SK-N-SH treated with all-trans-retinoic acid at 6 μM for 48 hours (cell line): ENCODE measurements around the gene SORCS2.

Experiments
- ATAC-seq: fragments of 200-7000 bp; cut with Tn5 transposase; 3 replicates; pipeline ENCODE4 v1.9.1; 2020; ENCODE audit warnings: mild to moderate bottlenecking, moderate library complexity
- CREB5 ChIP-seq: fragments of 250-450 bp; sonication (Bioruptor Pico); IDR thresholded peaks from 2 replicates; pipeline ENCODE4 v1.5.1; 2020; ENCODE audit warnings: low read depth, mild to moderate bottlenecking, moderate library complexity
- CSDC2 ChIP-seq: fragments of 250-450 bp; sonication (Bioruptor Pico); IDR thresholded peaks from 2 replicates; pipeline ENCODE4 v1.5.0; 2020; ENCODE audit warnings: mild to moderate bottlenecking, moderate library complexity
- CSRNP3 ChIP-seq: fragments of 250-450 bp; sonication (Bioruptor Pico); IDR thresholded peaks from 2 replicates; pipeline ENCODE4 v1.5.1; 2021; ENCODE audit warnings: mild to moderate bottlenecking, moderate library complexity
- GLIS3 ChIP-seq: fragments of 250-450 bp; sonication (Bioruptor Pico); IDR thresholded peaks from 2 replicates; pipeline ENCODE4 v1.5.0; 2020; ENCODE audit warnings: mild to moderate bottlenecking, moderate library complexity
- OSR1 ChIP-seq: fragments of 250-450 bp; sonication (Bioruptor Pico); IDR thresholded peaks from 2 replicates; pipeline ENCODE4 v1.8.0; 2022; ENCODE audit warnings: moderate library complexity, mild to moderate bottlenecking, inconsistent platforms
- PATZ1 ChIP-seq: fragments of 250-450 bp; sonication (Bioruptor Pico); IDR thresholded peaks from 2 replicates; pipeline ENCODE4 v1.8.0; 2020; ENCODE audit warnings: mild to moderate bottlenecking, moderate library complexity, borderline replicate concordance
- POU6F1 ChIP-seq: fragments of 250-450 bp; sonication (Bioruptor Pico); IDR thresholded peaks from 2 replicates; pipeline ENCODE4 v1.8.0; 2021; ENCODE audit warnings: low read depth, mild to moderate bottlenecking, moderate library complexity, borderline replicate concordance
- PPARA ChIP-seq: fragments of 250-450 bp; sonication (Bioruptor Pico); IDR thresholded peaks from 2 replicates; pipeline ENCODE4 v1.5.0; 2020; ENCODE audit warnings: mild to moderate bottlenecking, borderline replicate concordance
- RARB ChIP-seq: fragments of 250-450 bp; sonication (Bioruptor Pico); IDR thresholded peaks from 2 replicates; pipeline ENCODE4 v1.8.0; 2021; ENCODE audit warnings: mild to moderate bottlenecking, moderate library complexity
- ZC3H10 ChIP-seq: fragments of 250-450 bp; sonication (Bioruptor Pico); IDR thresholded peaks from 2 replicates; pipeline ENCODE4 v1.5.1; 2021; ENCODE audit warnings: mild to moderate bottlenecking, moderate library complexity
- ZFP30 ChIP-seq: fragments of 450-650 bp; formaldehyde crosslinking; IDR thresholded peaks from 2 replicates; pipeline ENCODE4 v1.5.0; 2022; ENCODE audit warnings: mild to moderate bottlenecking, moderate library complexity
- ZNF565 ChIP-seq: fragments of 450-650 bp; formaldehyde crosslinking; conservative IDR thresholded peaks from 2 replicates; pipeline ENCODE4 v1.5.0; 2020; ENCODE audit warnings: low read depth, mild to moderate bottlenecking, moderate library complexity
- ZNF70 ChIP-seq: fragments of 450-650 bp; formaldehyde crosslinking; IDR thresholded peaks from 2 replicates; pipeline ENCODE4 v1.5.0; 2020; ENCODE audit warnings: mild to moderate bottlenecking, moderate library complexity
- ZNF8 ChIP-seq: fragments of 450-650 bp; formaldehyde crosslinking; IDR thresholded peaks from 2 replicates; pipeline ENCODE4 v1.5.0; 2020; ENCODE audit warnings: mild to moderate bottlenecking, moderate library complexity

SORCS2 gene

GRCh38 chr4:7771541-7772507, 579.5 kb downstream of the SORCS2 start:
- no peak for TF ChIP-seq POU6F1 (CRISPR knock-in tag)
- no peak for ATAC-seq

GRCh38 chr4:7772711-7773385, 580.5 kb downstream of the SORCS2 start:
- no peak for ATAC-seq
- TF ChIP-seq PPARA (CRISPR knock-in tag) (no peak), OSR1 (CRISPR knock-in tag) (no peak), ZNF565 (CRISPR knock-in tag) (no peak), ZNF8 (CRISPR knock-in tag) (no peak), GLIS3 (CRISPR knock-in tag) (no peak), CSRNP3 (CRISPR knock-in tag) (no peak), ZFP30 (CRISPR knock-in tag) (no peak), PATZ1 (CRISPR knock-in tag) (no peak), CSDC2 (no peak)

- no peak for ATAC-seq
- TF ChIP-seq RARB (CRISPR knock-in tag) = no peak
- no peak for TF ChIP-seq ZNF565 (CRISPR knock-in tag)
- no peak for TF ChIP-seq CSDC2
- TF ChIP-seq ZC3H10 (CRISPR knock-in tag) = no peak
- TF ChIP-seq CREB5 = no peak
- no peak for TF ChIP-seq POU6F1 (CRISPR knock-in tag)
- no peak for TF ChIP-seq OSR1 (CRISPR knock-in tag)
- no peak for TF ChIP-seq ZNF70 (CRISPR knock-in tag)
- TF ChIP-seq, all 23 proteins: peak for 0
These were observed 581.3 kb downstream of the SORCS2 start for GRCh38 chr4:7773401-7774180.
